HG02678 (cell line): Measurements from ENCODE around the gene TRIM63.

ENCODE experiments used
- ATAC-seq: cut with Tn5 transposase; IDR thresholded peaks from one replicate; pipeline ENCODE4 v1.9.1; 2021; ENCODE audit warnings: mild to moderate bottlenecking, moderate library complexity; ENCODE audit not compliant: unreplicated experiment

TRIM63 gene

DNA sequence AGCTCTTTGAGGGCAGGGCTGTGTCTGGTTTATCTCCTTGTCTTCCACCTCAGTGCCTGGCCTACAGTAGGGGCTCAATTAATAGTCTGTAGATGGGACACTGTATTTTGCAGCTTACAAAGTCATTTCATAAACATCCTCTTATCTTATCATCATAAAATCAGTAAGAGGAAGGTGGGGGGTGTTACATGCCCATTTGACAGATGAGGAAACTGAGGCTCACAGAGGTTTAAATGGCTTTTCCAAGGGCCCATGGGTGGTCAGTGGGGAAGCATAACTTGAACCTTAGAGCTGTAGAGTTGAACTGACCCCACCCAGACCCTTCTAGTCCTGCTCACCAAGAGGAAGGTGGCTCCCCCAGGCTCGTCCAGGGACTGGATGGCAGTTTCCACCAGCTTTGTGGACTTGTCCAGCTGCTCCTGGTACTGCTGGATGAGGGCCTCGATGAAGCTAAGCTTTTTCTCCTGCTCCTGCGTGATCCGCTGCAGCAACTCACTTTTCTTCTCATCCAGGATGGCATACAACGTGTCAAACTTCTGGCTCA lies 9.3 kb downstream of the TRIM63 start:
- ATAC-seq = no peak

DNA sequence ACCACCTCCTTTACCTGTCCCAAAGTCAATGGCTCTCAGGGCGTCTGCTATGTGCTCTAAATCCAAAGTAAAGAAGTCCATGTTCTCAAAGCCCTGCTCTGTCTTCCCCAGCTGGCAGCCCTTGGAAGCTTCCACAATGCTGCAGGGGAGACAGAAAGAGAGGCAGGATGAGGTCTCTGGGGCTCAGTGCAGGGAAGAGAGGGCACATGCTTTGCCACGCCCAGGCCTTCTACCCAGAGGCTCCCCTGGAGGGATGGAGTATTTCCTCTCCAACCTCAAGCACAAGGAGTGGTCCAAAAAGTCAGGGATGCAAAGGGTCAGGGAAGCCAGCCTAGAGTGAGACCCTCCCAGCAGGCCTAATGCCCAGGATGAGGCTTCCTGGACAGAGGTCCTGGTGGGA lies 10.2 kb downstream of the TRIM63 start:
- ATAC-seq = no peak

DNA sequence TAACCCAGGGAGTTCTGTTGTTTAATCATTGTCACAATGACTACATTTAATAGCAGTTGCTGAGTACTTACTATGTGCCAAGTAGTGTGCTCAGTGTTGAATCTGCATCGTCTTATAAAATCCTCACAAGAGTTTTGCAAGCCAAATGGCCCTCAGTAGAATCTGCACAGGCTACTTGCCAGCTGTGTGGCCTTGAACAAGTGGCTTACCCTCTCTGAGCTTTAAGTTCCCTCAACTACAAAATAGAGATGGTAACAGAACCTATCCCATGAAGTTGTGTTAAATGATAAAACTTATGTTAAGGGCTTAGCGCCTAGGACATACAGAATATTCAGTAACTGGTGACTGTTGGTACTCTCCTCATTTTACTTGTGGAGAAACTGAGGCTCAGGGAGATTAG lies 12.4 kb downstream of the TRIM63 start:
- no peak for ATAC-seq

DNA sequence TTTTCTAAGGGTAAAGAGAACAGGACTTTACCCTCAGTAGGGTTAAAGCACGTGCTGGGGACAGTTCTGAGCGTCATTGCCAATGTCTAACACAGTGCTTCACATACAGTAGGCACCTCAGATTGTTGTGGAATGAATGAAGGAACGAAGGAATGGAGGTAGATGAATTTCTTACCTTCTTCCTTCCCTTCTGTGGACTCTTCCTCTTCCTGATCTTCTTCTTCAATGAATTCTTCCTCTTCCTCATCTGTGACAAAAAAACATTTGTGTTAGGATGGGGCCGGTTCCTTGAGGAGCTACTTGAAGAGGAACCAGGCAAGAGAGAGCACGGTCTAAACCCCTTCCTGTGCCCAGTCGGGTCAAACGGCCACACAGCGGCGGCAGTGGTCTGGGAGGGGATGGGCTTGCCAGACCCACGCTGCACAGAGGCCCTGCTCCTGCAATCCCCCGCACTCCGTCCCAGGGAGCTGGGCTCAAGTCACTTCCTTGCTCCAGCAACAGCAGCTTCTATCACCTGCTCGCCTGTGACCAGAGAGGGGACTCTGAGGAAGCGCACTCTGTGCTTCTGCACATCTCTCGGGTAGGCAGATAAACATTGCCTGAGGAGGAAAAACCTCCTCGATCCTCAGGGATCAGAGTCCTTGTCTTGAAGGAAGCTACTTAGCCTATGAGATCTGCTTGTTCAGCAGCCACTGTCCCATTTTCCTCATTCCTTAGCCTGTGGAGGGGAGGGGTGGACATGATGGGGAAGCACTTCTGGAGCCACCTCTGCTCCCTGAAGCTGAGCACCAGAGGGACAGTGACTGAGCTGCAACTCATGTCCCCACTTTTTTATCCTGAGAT lies 13.5 kb downstream of the TRIM63 start:
- no peak for ATAC-seq

DNA sequence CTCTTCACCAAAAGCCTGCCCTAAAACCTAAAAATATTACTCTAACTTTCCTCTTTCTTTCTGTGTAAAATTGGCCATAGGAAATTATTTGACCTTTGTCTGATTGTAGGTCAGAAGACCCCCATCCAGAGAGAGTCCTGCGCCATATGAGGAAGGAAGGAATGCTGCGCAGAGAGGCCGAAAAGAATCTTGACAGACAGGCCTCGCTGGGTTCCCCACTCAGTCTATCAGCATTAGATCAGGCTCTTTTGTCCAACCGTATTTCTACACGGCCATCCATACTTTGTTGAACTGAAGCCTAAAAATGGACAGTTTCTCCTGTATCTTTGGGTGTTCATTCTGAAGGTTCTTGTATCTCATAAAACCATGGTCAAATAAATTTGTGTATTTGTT lies 17.2 kb downstream of the TRIM63 start:
- ATAC-seq = no peak

DNA sequence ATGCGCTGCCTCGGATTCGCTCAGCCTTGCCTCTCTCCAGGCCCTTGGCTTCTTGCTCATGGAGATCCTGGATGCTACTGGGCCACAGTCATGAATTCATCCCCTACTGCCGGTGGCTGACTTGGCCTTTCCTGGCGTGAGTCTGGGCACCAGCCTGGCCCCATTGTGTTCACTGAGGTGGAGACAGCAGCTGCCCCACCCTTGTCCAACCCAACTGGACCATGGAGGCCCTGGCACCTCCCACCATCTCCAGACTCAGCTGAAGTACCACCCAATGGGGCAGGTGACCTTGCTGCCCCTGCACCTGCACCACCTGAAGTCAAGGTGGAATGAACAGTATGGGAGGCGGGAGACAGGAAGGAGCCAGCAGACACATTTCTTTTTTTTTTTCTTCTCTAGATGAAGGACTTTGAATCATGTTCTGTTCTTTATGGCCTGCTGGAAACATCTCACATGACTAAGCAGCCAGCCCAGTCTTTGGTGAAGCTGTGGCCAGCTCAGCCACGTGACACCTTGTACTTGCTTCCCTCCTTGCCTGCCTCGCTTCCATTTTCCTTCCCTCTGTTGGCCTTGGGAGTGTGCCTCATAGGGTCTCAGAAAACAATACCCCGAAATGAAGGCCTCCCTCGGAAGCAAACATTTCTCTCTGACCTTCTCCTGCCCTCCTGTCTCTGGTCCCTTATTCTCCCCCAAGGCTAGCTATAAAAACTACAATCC lies 17.7 kb downstream of the TRIM63 start:
- no peak for ATAC-seq

DNA sequence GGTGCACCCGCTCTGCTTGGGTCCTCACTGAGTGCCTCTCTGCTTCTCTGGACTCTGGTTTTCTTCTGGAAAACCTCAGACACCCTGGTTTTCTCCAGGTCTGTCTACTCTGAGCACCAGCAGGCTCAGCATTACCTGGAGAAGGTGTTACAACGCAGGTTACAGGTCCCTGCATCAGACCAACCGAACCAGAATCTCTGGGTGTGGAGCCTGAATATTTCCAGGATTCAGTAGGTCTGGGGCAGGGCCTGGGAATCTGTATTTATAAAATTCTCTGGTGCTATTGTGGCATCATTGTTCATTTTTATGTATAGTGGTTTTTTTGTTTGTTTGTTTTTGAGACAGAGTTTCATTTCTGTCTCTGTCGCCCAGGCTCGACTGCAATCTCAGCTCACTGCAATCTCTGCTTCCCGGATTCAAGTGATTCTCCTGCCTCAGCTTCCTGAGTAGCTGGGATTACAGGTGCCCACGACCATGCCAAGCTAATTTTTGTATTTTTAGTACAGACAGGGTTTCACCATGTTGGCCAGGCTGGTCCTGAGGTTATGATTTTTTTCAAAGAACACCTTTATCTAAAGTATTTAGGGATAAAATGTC lies 20.1 kb downstream of the TRIM63 start:
- ATAC-seq = no peak

DNA sequence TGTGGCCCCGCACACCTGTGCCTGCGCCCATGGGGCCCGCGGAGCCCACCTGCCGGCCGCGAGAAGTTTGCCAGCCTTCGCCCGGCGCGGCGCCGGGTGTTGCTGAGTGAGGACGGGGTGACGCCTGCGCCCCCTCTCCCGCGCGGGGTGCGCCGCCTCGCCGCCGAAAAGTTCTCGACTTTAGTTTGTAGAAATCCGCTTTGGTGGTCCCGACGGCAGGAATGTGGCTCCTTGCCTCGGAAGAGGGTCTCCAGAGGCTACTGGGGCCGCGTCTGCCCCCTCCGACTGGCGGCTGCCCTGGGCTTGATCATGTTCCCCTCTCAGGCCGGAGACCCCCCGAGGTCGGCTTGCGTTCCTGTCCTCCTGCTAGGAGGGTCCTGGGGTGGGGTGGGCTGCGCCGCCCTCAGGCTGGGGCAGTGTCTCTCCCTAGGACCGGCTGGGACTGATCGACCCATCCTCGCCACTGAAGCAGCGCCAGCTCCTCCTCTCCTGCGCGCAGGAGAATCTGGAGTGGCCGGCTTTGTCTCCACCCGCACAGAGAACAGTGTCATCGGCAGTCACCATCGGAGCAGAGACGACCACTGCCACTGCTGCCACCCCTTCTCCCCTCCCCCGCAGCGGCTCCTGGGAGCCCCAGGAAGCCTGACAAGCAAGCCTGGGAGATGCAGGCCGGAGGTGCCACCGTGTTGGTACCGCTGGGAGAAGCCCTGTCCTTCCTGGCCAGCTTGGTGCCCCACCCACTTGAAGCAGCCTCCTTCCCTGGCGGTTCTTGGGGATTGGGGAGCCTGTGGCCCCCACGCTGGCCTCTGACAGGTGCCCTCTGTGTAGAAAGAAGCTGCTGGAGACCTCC lies 21.0 kb downstream of the TRIM63 start:
- ATAC-seq = no peak

DNA sequence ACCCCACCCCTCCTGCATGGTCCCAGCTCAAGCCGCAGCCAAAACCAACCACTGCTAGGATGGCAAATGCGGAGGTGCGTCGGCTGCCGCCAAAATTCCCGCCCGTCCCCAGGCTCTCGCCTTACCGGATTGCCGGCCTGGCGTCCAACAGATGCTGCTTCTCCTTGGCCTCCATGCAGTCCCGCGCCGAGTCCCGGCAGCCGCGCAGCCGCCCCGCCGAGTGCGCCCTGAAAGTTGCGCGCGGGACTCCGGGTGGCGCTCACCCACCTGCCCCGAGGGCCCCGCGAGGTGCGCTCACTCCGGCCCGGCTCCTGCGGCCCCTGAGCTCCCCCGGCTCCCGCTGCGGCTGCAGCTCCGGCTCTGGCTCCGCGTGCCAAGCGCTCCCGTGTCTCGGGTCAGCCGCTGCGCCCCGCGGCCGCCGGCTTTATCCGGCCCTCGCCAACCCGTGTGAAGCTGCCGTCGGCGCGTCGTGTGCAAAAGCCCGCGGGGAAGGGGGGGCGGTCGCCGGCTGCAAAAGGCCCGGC lies 21.6 kb downstream of the TRIM63 start, which contains the start of gene SLC30A2:
Gene SLC30A2, minus strand, starts transcription at position 397 of the 524 bp plus-strand sequence. Its CDS starts 222 bp downstream, at position 175.
- ATAC-seq = no peak

DNA sequence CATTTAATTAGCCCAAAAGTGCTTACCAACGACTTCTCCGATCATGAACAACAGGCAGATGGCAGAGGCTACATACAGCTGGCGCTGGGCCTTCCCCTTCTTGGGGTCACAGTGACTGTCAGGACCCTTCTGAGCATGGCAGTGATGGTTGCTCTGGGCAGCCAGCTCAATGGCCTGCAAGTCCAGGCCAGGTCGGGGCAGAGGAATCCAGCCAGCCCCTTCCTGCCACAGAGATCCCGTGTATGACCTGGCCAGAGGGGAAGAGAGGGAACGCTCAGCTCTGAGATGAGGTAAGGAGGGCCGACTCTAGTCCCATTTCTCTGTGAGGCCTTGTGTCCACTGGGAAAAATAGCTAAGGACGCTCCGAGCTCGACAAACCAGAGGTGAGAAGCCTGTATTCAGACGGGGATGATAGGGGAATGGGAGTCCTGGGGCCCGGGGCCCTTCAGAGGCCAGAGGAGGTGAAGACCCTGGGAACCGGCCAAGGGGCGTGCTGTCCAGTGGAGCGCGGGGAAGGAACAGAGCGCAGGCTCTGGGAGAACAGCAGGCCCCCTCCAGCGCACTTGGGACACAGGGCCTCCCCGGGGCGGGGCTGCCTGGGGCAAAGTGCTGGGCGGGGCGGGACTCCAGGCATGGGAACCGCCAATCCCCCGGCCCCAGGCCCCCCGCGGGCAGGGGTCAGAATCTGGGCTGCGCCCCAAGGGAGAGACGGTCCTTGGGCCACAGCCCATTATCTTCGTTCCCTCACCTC lies 22.3 kb downstream of the TRIM63 start:
- ATAC-seq = no peak

DNA sequence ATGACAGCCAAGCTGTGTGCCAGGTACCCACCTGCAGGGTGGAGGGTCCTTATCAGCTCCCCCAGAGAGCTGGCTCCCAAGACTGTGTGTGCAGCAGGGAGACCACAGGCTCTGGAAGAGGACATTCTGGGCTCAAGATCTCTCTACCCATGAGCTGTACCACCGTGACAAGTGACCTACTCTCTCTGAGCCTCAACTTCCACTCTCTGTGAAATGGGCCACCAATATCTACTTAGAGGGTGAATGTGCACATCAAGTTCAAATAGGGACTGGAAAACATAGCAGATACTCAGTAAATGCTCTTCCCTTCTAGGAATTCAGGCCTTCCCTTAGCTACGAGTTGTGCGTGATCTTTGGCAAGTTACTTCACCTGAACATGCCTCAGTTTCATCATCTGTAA lies 23.0 kb downstream of the TRIM63 start:
- ATAC-seq = no peak

DNA sequence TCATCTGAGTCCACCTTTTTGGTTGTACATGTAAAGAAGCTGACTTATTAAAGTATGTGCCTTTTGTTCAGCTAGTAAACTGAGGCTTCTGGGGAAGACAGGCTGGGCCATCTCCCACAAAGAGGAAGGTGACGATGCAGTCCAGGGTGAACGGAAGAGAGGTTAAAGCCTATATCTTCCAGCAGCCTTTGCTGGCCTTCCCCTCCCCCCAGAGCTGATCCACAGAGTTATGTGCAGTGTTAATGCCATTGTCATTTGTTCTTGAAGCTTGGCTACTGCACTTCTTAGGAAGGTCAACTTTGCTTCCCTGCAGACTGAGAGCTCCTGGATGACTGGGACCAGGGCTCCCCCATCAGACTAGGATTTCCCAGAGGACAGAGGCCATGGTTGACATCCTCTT lies 23.7 kb downstream of the TRIM63 start:
- ATAC-seq = no peak

DNA sequence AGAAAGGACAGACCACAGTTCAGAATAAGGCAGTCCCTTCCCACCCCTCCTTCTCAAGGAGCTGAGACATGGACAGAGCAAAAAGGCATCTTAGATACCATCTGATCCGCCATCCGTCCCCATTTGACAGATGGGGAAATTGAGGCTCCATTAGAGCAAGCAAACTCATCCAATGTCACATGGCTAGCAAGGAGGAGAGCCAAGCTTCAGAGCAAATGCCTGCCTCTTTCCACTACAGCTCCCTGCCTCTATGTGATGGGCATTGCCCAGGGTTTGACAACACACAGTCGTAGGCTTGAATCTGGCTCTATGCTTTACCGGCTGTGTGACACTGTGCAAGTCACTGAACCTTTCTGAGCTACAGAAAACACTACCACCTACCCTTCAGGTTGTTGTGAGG lies 25.5 kb downstream of the TRIM63 start:
- no peak for ATAC-seq

DNA sequence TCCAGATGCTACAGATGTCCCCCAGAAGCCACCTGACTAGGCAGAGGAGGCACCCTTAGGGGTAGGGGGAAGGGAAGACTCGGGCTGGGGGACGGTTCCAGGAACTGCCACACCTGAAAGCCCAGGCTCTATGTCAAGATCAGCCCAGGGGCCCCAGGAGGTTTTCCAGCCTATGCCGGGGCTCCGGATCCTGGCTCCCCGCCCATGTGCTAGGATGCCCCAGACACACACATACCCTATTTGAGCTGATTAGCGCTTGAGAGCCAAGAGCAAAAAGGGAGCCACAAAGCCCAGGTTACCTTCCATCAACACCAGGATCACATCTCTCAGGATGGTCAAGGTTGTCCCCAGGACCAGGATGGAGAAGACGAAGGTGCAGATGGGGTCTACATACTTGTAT lies 26.0 kb downstream of the TRIM63 start:
- ATAC-seq = no peak

DNA sequence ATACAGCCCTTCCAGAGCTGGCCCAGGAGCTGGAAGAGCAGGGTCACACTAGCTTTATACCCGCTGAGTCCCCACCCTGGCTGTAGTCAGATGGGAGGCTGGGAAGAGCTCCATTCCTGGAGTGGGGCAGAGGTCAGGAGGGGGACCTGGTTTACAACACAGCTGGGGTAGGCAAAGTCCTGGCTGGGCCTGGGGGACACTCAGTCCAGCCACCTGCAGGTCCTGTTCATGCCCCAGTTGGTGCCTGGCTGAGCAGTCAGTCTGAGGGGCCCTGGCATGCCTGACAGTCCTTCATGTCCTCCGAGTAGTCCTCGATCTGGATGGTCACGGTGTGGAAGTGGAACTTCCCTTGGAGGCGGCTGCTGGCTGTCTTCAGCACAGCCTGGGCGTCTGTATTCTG lies 28.5 kb downstream of the TRIM63 start:
- ATAC-seq = no peak

DNA sequence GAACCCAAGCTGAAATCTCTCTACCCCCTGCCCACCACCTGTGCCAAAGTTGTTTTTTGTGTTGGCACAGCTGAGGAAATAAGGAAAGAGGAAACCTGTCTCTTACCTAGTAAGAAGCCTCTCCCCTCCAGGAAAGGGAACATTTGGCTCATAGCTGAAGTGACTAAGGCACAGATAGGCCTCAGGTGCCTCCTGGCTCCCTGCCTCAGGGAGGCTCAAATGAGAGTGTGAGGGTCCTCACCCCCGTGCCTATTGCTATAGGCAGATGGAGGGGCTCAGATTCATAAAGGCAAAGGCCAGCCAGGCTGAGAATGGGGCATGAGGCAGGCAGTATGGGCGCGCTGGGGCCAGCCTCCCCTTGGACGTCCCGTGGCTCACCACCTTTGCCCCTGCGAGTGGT lies 29.0 kb downstream of the TRIM63 start:
- no peak for ATAC-seq

DNA sequence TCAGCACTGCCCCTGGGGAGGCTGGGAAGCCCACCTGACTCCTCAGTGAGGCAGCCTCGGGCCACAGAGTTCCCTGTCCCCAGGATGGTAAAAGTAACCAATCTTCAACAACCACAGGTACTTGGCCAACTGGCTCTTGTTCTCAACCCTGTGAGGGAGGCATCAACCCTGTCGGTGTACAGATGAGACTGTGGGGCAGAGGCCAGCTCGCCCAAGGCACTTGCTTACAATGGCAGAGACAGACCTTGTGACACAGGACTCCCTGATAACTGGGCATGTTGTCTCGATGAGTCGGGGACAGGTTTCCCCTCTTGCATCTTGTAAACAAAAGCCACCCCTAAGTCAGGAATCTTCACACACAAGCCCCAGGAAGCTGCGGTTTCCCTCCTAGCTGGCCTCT lies 29.5 kb downstream of the TRIM63 start:
- ATAC-seq = no peak

DNA sequence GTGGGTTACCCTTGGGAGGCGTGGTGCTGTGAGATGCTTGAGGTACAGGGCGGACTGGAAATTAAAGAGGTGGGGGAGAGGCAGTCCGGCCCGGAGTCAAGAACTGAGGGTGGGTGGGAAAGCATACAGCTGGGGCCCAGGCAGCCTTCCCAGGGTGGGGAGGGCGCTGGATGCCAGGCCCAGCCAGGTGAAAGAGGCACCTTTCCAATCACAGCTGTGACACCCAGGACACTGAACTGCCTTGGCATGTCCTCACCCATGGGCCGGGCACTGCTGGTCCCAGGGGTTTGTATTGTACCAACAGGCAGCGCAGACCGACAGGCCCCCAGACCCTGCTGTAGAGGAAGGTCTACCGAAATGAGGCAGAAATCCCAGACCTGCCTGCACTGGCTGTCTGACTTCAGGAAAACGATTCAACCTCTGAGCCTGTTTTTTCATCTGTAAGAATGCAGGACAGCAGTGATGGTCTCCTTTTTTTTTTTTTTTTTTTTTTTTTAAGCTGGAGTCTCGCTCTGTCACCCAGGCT lies 30.6 kb downstream of the TRIM63 start:
- no peak for ATAC-seq

DNA sequence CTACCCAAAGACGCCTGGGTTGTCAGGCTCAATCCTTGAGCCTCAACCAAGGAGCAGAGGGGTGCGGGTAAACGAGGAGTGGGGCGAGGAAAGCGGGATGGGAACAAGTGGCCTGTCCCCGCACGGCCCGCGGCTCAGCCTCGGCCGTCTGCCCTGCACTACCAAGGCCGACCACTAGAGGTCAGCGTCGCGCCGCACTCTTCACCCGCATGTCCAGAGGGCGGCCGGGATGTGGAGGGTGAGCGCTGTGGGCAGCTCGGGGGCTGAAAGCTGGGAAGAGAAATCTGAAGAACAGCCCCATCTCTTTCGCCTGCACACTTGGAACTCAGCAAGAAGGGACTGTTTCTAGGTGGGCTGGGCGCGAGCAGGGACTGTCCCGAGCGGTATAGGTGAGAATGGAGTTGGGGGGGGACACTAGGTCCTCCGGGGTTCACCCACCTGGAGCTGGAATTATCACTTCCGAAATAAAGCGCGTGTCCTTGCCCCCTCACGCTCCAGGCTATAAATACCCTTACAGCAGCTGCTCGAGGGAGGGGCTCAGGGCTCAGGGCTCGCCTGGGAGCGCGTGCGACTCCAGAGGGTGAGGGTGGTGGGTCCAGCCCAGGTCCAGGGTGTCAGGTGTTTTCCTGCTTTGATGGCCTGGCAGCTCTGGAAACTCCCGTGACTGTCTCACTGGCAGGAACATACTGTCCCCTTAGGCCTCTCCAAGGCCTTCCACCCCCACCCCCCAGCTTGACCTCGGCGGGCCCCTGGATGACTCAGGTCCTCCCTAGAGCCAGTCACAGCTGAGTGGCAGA lies 31.3 kb downstream of the TRIM63 start:
- peak; percentile 70 for ATAC-seq
